DND-41 (cell line): Measurements from ENCODE around the gene RPTN.
A peak's percentile ranks its signal among the peaks of the same experiment; 100 is the strongest.

ENCODE experiments used
- CTCF ChIP-seq: IDR thresholded peaks from 2 replicates; pipeline ENCODE4 v1.5.1; 2012; ENCODE audit warnings: borderline replicate concordance, low read length, moderate library complexity, mild to moderate bottlenecking; ENCODE audit not compliant: poor library complexity, severe bottlenecking; ENCODE audit errors: extremely low read depth
- EZH2 ChIP-seq: IDR thresholded peaks from 3 replicates; pipeline ENCODE4 v1.6.1; 2012; ENCODE audit warnings: borderline replicate concordance, low read depth, mild to moderate bottlenecking, moderate library complexity, low read length, inconsistent platforms; ENCODE audit not compliant: severe bottlenecking

- TF ChIP-seq CTCF: peak; percentile 90
- no peak for TF ChIP-seq EZH2
Observed at GRCh38 chr1:152185544-152186391, 26.7 kb upstream of the RPTN start.
